Mesenchymal stem cell (in vitro differentiated cells and primary cell): ENCODE measurements around the gene CACFD1.

Experiments used
- DNase-seq: peaks from one replicate; pipeline ENCODE4 v3.0.0-alpha.2; 2013
- H2AFZ ChIP-seq: one replicate; pipeline ENCODE4 v1.6.1; 2013; ENCODE audit warnings: low read depth, mild to moderate bottlenecking, control low read depth, inconsistent platforms, low read length, moderate library complexity
- H2AK5ac ChIP-seq: 2 replicates; pipeline ENCODE4 v1.6.1; 2013; ENCODE audit warnings: low read length, moderate library complexity, mild to moderate bottlenecking, inconsistent platforms; ENCODE audit not compliant: severe bottlenecking
- H2BK120ac ChIP-seq: one replicate; pipeline ENCODE4 v1.6.1; 2013; ENCODE audit warnings: low read depth, mild to moderate bottlenecking, inconsistent platforms, low read length, moderate library complexity
- H2BK12ac ChIP-seq, 2 experiments: one replicate each; pipeline ENCODE4 v1.6.1; 2013; ENCODE audit warnings: inconsistent platforms in 2 of 2, low read length in 2 of 2, mild to moderate bottlenecking in 2 of 2, moderate library complexity in 2 of 2, control low read depth in 1 of 2
- H2BK15ac ChIP-seq: one replicate; pipeline ENCODE4 v1.6.1; 2013; ENCODE audit warnings: mild to moderate bottlenecking, low read depth, inconsistent platforms; ENCODE audit not compliant: poor library complexity, severe bottlenecking
- H2BK5ac ChIP-seq: 2 replicates; pipeline ENCODE4 v1.6.1; 2013; ENCODE audit warnings: low read depth, mild to moderate bottlenecking, low read length, control low read depth, inconsistent platforms; ENCODE audit not compliant: poor library complexity, severe bottlenecking
- H3K14ac ChIP-seq, 2 experiments: one replicate each; pipeline ENCODE4 v1.6.1; 2013; ENCODE audit warnings: inconsistent platforms in 2 of 2, low read length in 2 of 2, control low read depth in 1 of 2, mild to moderate bottlenecking in 1 of 2, moderate library complexity in 1 of 2
- H3K18ac ChIP-seq, 2 experiments: one replicate each; pipeline ENCODE4 v1.6.1; 2013; ENCODE audit warnings: inconsistent platforms in 2 of 2, low read length in 2 of 2, control low read depth in 1 of 2, low read depth in 1 of 2, mild to moderate bottlenecking in 1 of 2
- H3K23ac ChIP-seq, 2 experiments: one replicate each; pipeline ENCODE4 v1.6.1; 2013; ENCODE audit warnings: inconsistent platforms in 2 of 2, low read length in 2 of 2, mild to moderate bottlenecking in 2 of 2, moderate library complexity in 2 of 2, control low read depth in 1 of 2
- H3K27ac ChIP-seq: 2 replicates; pipeline ENCODE4 v1.5.1; 2013; ENCODE audit warnings: mild to moderate bottlenecking, moderate library complexity, low read length, control low read depth, inconsistent platforms; ENCODE audit not compliant: poor library complexity, severe bottlenecking
- H3K27me3 ChIP-seq, 2 experiments: 2 replicates each; pipeline versions ENCODE4 v1.6.1 to v1.7.0; 2013; ENCODE audit warnings: low read length in 2 of 2, mild to moderate bottlenecking in 2 of 2, moderate library complexity in 2 of 2, control low read depth in 1 of 2, inconsistent platforms in 1 of 2; ENCODE audit not compliant: control insufficient read depth in 1 of 2, insufficient read depth in 1 of 2
- H3K36me3 ChIP-seq, 2 experiments: 2 replicates each; pipeline versions ENCODE4 v1.6.1 to v1.7.0; 2013; ENCODE audit warnings: low read length in 2 of 2, control low read depth in 1 of 2, inconsistent platforms in 1 of 2, low read depth in 1 of 2, mild to moderate bottlenecking in 1 of 2; ENCODE audit not compliant: insufficient read depth in 2 of 2, control insufficient read depth in 1 of 2
- H3K4ac ChIP-seq, 2 experiments: one replicate each; pipeline ENCODE4 v1.6.1; 2013; ENCODE audit warnings: inconsistent platforms in 2 of 2, low read length in 2 of 2, mild to moderate bottlenecking in 2 of 2, moderate library complexity in 2 of 2, control low read depth in 1 of 2, low read depth in 1 of 2
- H3K4me1 ChIP-seq: 2 replicates; pipeline ENCODE4 v1.6.1; 2013; ENCODE audit warnings: low read depth, low read length, control low read depth; ENCODE audit not compliant: control insufficient read depth, insufficient read depth
- H3K4me2 ChIP-seq: 2 replicates; pipeline ENCODE4 v1.6.1; 2013; ENCODE audit warnings: low read length, mild to moderate bottlenecking, inconsistent platforms; ENCODE audit not compliant: poor library complexity, severe bottlenecking
- H3K4me3 ChIP-seq, 2 experiments: 2 replicates each; pipeline versions ENCODE4 v1.5.1 to v1.7.0; 2013; ENCODE audit warnings: low read length in 2 of 2, mild to moderate bottlenecking in 2 of 2, control low read depth in 1 of 2, low read depth in 1 of 2; ENCODE audit not compliant: insufficient read depth in 1 of 2
- H3K79me1 ChIP-seq: replicated peaks from 2 replicates; pipeline ENCODE4 v1.6.1; 2013; ENCODE audit warnings: mild to moderate bottlenecking, control low read depth, low read length, inconsistent platforms; ENCODE audit not compliant: poor library complexity, severe bottlenecking
- H3K9ac ChIP-seq: 2 replicates; pipeline ENCODE4 v1.7.0; 2013; ENCODE audit warnings: mild to moderate bottlenecking, low read length, moderate library complexity
- H3K9me3 ChIP-seq: 2 replicates; pipeline ENCODE4 v1.7.0; 2013; ENCODE audit warnings: mild to moderate bottlenecking, low read length; ENCODE audit not compliant: control insufficient read depth
- H4K8ac ChIP-seq: one replicate; pipeline ENCODE4 v1.6.1; 2013; ENCODE audit warnings: inconsistent platforms, mild to moderate bottlenecking, low read length, moderate library complexity
- H4K91ac ChIP-seq: one replicate; pipeline ENCODE4 v1.6.1; 2013; ENCODE audit warnings: mild to moderate bottlenecking, low read length, inconsistent platforms
- WGBS: methylation state at CpG from one replicate; pipeline ENCODE4 v1.1.7; 2013; ENCODE audit warnings: mixed read lengths; 5-methylcytosine and 5-hydroxymethylcytosine counted together

Gene CACFD1

DNA sequence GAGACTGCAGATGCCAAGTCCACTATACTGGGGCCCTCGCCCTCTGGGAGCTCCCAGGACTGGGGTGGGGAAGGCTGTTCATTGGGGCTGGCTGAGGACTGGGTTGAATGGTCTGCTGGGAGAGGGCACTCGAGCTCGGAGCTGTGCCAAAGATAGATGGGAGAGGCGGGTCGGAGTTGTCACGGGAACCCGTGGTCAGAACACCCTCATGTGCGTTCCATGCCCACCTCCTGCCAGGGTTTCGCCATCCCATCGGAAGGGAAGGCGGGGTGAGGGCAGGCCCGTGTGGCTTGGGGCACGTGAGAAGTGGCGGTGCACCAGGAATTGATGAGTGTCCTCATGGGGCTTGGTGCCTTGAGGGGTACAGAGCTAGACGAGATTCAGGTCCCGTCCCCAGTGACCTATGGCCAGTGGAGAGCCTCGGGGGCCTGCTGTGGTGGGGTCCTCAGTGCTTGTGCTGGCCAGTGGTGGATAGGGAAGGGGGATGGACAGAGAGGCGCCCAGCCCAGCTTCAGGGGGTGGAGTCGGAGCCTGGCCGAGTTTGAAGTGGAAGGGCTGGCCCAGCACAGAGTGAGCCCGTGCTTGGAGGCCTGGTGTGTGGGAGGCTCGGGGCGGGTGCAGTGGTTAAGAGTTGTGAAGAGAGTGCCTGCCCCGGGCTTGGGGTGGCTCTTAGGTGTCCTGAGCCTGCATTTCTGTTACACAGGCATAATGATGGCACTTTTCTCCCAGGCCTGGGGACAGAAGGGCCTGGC, 4.3 kb downstream of the CACFD1 start:
- H4K91ac ChIP-seq = no peak overlapping the region
- no peak overlapping the region for H2BK15ac ChIP-seq
- no peak overlapping the region for H2BK120ac ChIP-seq
- H3K79me1 ChIP-seq = peaks cover 30% of the 10 kb centered on the region
- no peak overlapping the region for H2BK5ac ChIP-seq
- peaks cover 18% of the 10 kb centered on the region for H3K4me1 ChIP-seq
- H2AFZ ChIP-seq = no peak overlapping the region
- no peak overlapping the region for H3K4me3 ChIP-seq
- no peak overlapping the region for H3K27ac ChIP-seq
- H3K27me3 ChIP-seq = peaks cover 0 to 5% of the 10 kb centered on the region in 2 experiments
- H3K14ac ChIP-seq = no peak overlapping the region
- H3K4me2 ChIP-seq = no peak overlapping the region
- no peaks in the 10 kb centered on the region for H3K9me3 ChIP-seq
- no peak overlapping the region for H3K4ac ChIP-seq
- no peak overlapping the region for H4K8ac ChIP-seq
- no peak overlapping the region for H3K23ac ChIP-seq
- 93% methylated on average over 24 of the region's 24 CpGs for WGBS
- no peak for DNase-seq
- H2AK5ac ChIP-seq = no peak overlapping the region
- no peak overlapping the region for H2BK12ac ChIP-seq
- no peak overlapping the region for H3K18ac ChIP-seq
- peaks cover 9 to 50% of the 10 kb centered on the region in 2 experiments for H3K36me3 ChIP-seq
- no peak overlapping the region for H3K9ac ChIP-seq

DNA sequence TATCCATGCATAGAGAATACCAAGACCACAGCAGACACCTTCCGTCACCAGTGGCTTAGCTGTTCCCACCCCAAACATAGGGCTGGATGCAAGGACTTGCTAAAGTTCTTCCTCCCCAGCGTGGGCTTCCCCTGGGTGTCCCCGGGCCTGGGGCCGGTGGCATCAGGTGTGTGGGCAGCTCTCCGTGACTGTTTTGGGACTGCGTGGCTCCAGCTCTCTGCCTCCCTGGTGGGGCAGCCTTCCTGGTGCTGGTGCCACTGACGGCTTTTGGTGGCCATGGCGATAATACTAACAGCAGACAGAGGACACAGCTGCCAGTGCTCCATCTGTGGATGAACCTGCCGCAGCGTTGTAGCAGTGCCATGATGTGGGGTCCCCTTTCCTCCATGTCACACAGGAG, 4.9 kb downstream of the CACFD1 start:
- H3K79me1 ChIP-seq = peaks cover 30% of the 10 kb centered on the region
- H4K8ac ChIP-seq = no peak overlapping the region
- H2BK12ac ChIP-seq = no peak overlapping the region
- H3K4me2 ChIP-seq = no peak overlapping the region
- H2BK5ac ChIP-seq = no peak overlapping the region
- H3K36me3 ChIP-seq = peaks cover 9 to 56% of the 10 kb centered on the region in 2 experiments
- no peak overlapping the region for H2AK5ac ChIP-seq
- H3K4ac ChIP-seq = no peak overlapping the region
- H3K23ac ChIP-seq = no peak overlapping the region
- DNase-seq = no peak
- H3K4me1 ChIP-seq = peaks cover 15% of the 10 kb centered on the region
- no peak overlapping the region for H3K4me3 ChIP-seq
- H2BK120ac ChIP-seq = no peak overlapping the region
- H2BK15ac ChIP-seq = no peak overlapping the region
- H3K27ac ChIP-seq = no peak overlapping the region
- no peak overlapping the region for H3K14ac ChIP-seq
- no peak overlapping the region for H3K9ac ChIP-seq
- H3K18ac ChIP-seq = no peak overlapping the region
- no peak overlapping the region for H2AFZ ChIP-seq
- 94% methylated on average over 10 of the region's 10 CpGs for WGBS
- H4K91ac ChIP-seq = no peak overlapping the region
- no peaks in the 10 kb centered on the region for H3K9me3 ChIP-seq
- H3K27me3 ChIP-seq = peaks cover 0 to 5% of the 10 kb centered on the region in 2 experiments

DNA sequence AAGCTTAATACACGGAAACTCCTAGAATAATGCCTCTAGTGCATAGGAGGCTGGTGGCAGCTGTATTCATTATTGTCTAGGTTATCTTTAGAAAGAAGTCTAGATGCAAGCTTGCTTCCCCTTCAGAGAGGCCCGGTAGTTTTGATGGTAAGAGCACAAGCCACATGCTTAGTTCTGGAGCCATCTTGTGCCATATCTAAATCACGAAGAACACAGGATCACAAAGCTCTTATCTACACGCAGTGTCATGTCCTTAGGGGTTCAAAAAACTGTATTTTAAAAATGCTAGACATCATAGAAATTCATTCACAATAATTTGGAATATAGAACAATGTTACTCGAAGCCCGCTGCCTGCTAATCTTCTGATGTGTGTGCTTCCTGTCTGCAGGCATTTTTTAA, 6.2 kb downstream of the CACFD1 start:
- peaks cover 10% of the 10 kb centered on the region for H3K4me1 ChIP-seq
- no peak overlapping the region for H2AK5ac ChIP-seq
- no peak overlapping the region for H2BK120ac ChIP-seq
- no peak overlapping the region for H2BK5ac ChIP-seq
- no peak overlapping the region for H2BK12ac ChIP-seq
- no peak overlapping the region for H3K18ac ChIP-seq
- H3K27ac ChIP-seq = no peak overlapping the region
- H3K79me1 ChIP-seq = peaks cover 26% of the 10 kb centered on the region
- H3K27me3 ChIP-seq = peaks cover 0 to 5% of the 10 kb centered on the region in 2 experiments
- H3K23ac ChIP-seq = no peak overlapping the region
- peaks cover 9 to 65% of the 10 kb centered on the region in 2 experiments for H3K36me3 ChIP-seq
- no peak overlapping the region for H3K4ac ChIP-seq
- no peak overlapping the region for H4K8ac ChIP-seq
- H3K9ac ChIP-seq = no peak overlapping the region
- H4K91ac ChIP-seq = no peak overlapping the region
- H3K14ac ChIP-seq = no peak overlapping the region
- no peak overlapping the region for H2AFZ ChIP-seq
- H3K9me3 ChIP-seq = no peaks in the 10 kb centered on the region
- no peak overlapping the region for H3K4me2 ChIP-seq
- no peak overlapping the region for H3K4me3 ChIP-seq
- no peak for DNase-seq
- 90% methylated on average over 3 of the region's 6 CpGs for WGBS
- no peak overlapping the region for H2BK15ac ChIP-seq

DNA sequence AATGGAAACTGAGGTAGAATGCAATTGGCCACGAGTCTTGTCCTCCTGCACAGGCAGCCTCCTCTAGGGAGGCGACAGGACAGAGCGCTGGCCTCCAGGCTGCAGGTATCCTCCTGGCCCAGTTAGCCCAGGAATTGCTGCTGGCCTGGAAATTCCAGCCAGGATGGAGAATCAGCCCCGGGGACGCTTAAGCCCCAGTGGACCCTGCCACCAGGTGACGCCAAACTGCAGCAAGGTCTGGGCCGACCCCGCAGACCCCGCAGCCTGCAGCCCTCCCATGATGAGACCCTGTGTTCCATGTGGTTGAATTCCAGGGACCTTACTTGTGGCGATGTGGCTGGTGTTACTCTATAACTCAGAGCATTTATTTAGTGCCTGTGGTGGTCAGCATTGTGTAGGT, 7.3 kb downstream of the CACFD1 start:
- no peak overlapping the region for H3K27ac ChIP-seq
- H2BK12ac ChIP-seq = no peak overlapping the region
- H3K9me3 ChIP-seq = no peaks in the 10 kb centered on the region
- H3K18ac ChIP-seq = no peak overlapping the region
- no peak overlapping the region for H2BK15ac ChIP-seq
- H2BK120ac ChIP-seq = no peak overlapping the region
- peaks cover 5% of the 10 kb centered on the region for H3K4me1 ChIP-seq
- no peak overlapping the region for H2AFZ ChIP-seq
- H3K9ac ChIP-seq = no peak overlapping the region
- H4K8ac ChIP-seq = no peak overlapping the region
- no peak for DNase-seq
- H2BK5ac ChIP-seq = no peak overlapping the region
- no peak overlapping the region for H3K14ac ChIP-seq
- H4K91ac ChIP-seq = no peak overlapping the region
- H3K27me3 ChIP-seq = peaks cover 0 to 5% of the 10 kb centered on the region in 2 experiments
- peaks cover 20% of the 10 kb centered on the region for H3K79me1 ChIP-seq
- H3K4ac ChIP-seq = no peak overlapping the region
- 89% methylated on average over 10 of the region's 10 CpGs for WGBS
- no peak overlapping the region for H3K23ac ChIP-seq
- H2AK5ac ChIP-seq = no peak overlapping the region
- no peak overlapping the region for H3K4me2 ChIP-seq
- H3K4me3 ChIP-seq = no peak overlapping the region
- peaks cover 18 to 72% of the 10 kb centered on the region in 2 experiments for H3K36me3 ChIP-seq
